ENCODE measurements around the gene KCTD15.

Gene KCTD15

GRCh38 chr19:33832633-33833032 is 36.0 kb downstream of the KCTD15 start:
- Histone ChIP-seq H3F3A (ENCODE audit: insufficient read depth, low read length) (no peaks in the 10 kb centered on the region), H3K4me2 (ENCODE audit: low read length) (no peak overlapping the region), H3K79me2 (ENCODE audit: insufficient read depth, low read length) (no peaks in the 10 kb centered on the region), H2AFZ (ENCODE audit: low read length) (no peak overlapping the region), H3K4me3 (ENCODE audit: low read depth, low read length, poor library complexity, severe bottlenecking) (no peak overlapping the region), H3K4me1 (ENCODE audit: insufficient read depth, low read length, severe bottlenecking) (no peaks in the 10 kb centered on the region), H3K9me2 (ENCODE audit: low read depth, low read length) (no peaks in the 10 kb centered on the region), H3K9me3 (ENCODE audit: low read length) (no peaks in the 10 kb centered on the region), H4K20me1 (ENCODE audit: insufficient read depth, low read length) (no peaks in the 10 kb centered on the region), H3K27me3 (ENCODE audit: insufficient read depth, low read length) (no peaks in the 10 kb centered on the region), H3K9ac (ENCODE audit: low read length) (no peak overlapping the region), H3K27ac (ENCODE audit: low read depth, low read length, poor library complexity, severe bottlenecking) (no peak overlapping the region), H3K36me3 (ENCODE audit: insufficient read depth, low read length) (no peaks in the 10 kb centered on the region)
- no peak for TF ChIP-seq EZH2 (IDR thresholded peaks at IDR 0.05; ENCODE audit: borderline replicate concordance, low read length)
- TF ChIP-seq CTCF (IDR thresholded peaks at IDR 0.05; ENCODE audit: low read length) = no peak

DNA sequence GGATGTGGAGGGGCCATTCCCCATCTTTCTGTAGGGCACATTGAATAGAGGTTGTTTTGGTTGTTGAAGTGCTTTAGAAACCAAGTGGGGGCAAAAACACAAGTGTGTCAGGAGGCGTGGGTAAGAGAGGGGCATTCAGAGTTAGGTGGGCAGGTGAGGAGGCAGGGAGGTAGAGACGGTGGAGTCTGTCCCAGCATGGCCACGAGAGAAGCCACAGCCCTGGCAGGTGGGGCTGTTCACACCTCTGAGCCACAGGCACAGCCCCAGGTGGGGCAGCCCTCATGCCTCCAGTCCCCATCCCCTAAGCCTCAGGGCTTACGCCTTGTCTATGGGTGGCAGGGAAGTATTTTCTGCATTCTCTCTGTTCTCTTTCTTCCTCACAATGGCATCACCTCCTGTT is 43.7 kb downstream of the KCTD15 start:
- H3K4me1 ChIP-seq (ENCODE audit: insufficient read depth, low read length, severe bottlenecking) = no peaks in the 10 kb centered on the region
- H4K20me1 ChIP-seq (ENCODE audit: insufficient read depth, low read length) = no peaks in the 10 kb centered on the region
- H3K4me2 ChIP-seq (ENCODE audit: low read length) = no peak overlapping the region
- H3K79me2 ChIP-seq (ENCODE audit: insufficient read depth, low read length) = no peaks in the 10 kb centered on the region
- H2AFZ ChIP-seq (ENCODE audit: low read length) = no peak overlapping the region
- no peaks in the 10 kb centered on the region for H3K27me3 ChIP-seq (ENCODE audit: insufficient read depth, low read length)
- no peaks in the 10 kb centered on the region for H3K9me2 ChIP-seq (ENCODE audit: low read depth, low read length)
- no peaks in the 10 kb centered on the region for H3K9me3 ChIP-seq (ENCODE audit: low read length)
- H3K36me3 ChIP-seq (ENCODE audit: insufficient read depth, low read length) = no peaks in the 10 kb centered on the region
- no peaks in the 10 kb centered on the region for H3F3A ChIP-seq (ENCODE audit: insufficient read depth, low read length)
- no peak overlapping the region for H3K27ac ChIP-seq (ENCODE audit: low read depth, low read length, poor library complexity, severe bottlenecking)
- TF ChIP-seq CTCF (IDR thresholded peaks at IDR 0.05; ENCODE audit: low read length) (no peak), EZH2 (IDR thresholded peaks at IDR 0.05; ENCODE audit: borderline replicate concordance, low read length) (no peak)
- H3K4me3 ChIP-seq (ENCODE audit: low read depth, low read length, poor library complexity, severe bottlenecking) = no peak overlapping the region
- no peak overlapping the region for H3K9ac ChIP-seq (ENCODE audit: low read length)

- Histone ChIP-seq H3K4me3 (ENCODE audit: low read depth, low read length, poor library complexity, severe bottlenecking) (no peak overlapping the region), H3K9me2 (ENCODE audit: low read depth, low read length) (no peaks in the 10 kb centered on the region), H3K36me3 (ENCODE audit: insufficient read depth, low read length) (no peaks in the 10 kb centered on the region), H2AFZ (ENCODE audit: low read length) (no peak overlapping the region), H3K27me3 (ENCODE audit: insufficient read depth, low read length) (no peaks in the 10 kb centered on the region), H4K20me1 (ENCODE audit: insufficient read depth, low read length) (no peaks in the 10 kb centered on the region), H3K4me2 (ENCODE audit: low read length) (no peak overlapping the region), H3K27ac (ENCODE audit: low read depth, low read length, poor library complexity, severe bottlenecking) (no peak overlapping the region), H3K9ac (ENCODE audit: low read length) (no peak overlapping the region), H3K9me3 (ENCODE audit: low read length) (no peaks in the 10 kb centered on the region), H3K79me2 (ENCODE audit: insufficient read depth, low read length) (no peaks in the 10 kb centered on the region), H3F3A (ENCODE audit: insufficient read depth, low read length) (no peaks in the 10 kb centered on the region), H3K4me1 (ENCODE audit: insufficient read depth, low read length, severe bottlenecking) (no peaks in the 10 kb centered on the region)
- TF ChIP-seq EZH2 (IDR thresholded peaks at IDR 0.05; ENCODE audit: borderline replicate concordance, low read length) = no peak
- TF ChIP-seq CTCF (IDR thresholded peaks at IDR 0.05; ENCODE audit: low read length) = no peak
Observed at GRCh38 chr19:33840783-33841182, 44.1 kb downstream of the KCTD15 start.
